ENCODE results near the gene ATP5ME.
"Not testable (repeated sequence)": the region's sequence is repeated elsewhere in the genome, so short reads cannot be mapped to it uniquely, and the experiment has no call there.

The ATP5ME gene

GRCh38 chr4:705278-706082, 31.4 kb upstream of the ATP5ME start, which contains the start of gene PCGF3:
Gene PCGF3, plus strand, starts transcription at chr4:705832. Its CDS starts 27,849 bp downstream, at chr4:733681.
- in situ Hi-C loops (cut with HindIII; ENCODE audit: low sequenced_read_pairs): no loop called here

- in situ Hi-C loops (cut with HindIII; ENCODE audit: low sequenced_read_pairs): no loop called here
Measured at GRCh38 chr4:704971-705277, 30.8 kb upstream of the ATP5ME start.

GRCh38 chr4:704198-704891, 30.3 kb upstream of the ATP5ME start:
- in situ Hi-C loops (cut with HindIII; ENCODE audit: low sequenced_read_pairs): no loop called here

GRCh38 chr4:703336-704197, 29.5 kb upstream of the ATP5ME start:
- in situ Hi-C loops (cut with HindIII; ENCODE audit: low sequenced_read_pairs): no loop called here

GRCh38 chr4:702618-703048, 28.6 kb upstream of the ATP5ME start:
- in situ Hi-C loops (cut with HindIII; ENCODE audit: low sequenced_read_pairs): no loop called here

GRCh38 chr4:700587-701264, 26.6 kb upstream of the ATP5ME start:
- in situ Hi-C loops (cut with HindIII; ENCODE audit: low sequenced_read_pairs): no loop called here

GRCh38 chr4:699816-700580, 25.9 kb upstream of the ATP5ME start:
- in situ Hi-C loops (cut with HindIII; ENCODE audit: low sequenced_read_pairs): no loop called here

GRCh38 chr4:694341-694940, 20.4 kb upstream of the ATP5ME start:
- in situ Hi-C loops (cut with HindIII; ENCODE audit: low sequenced_read_pairs): not testable (repeated sequence)

GRCh38 chr4:692771-693554, 18.9 kb upstream of the ATP5ME start:
- in situ Hi-C loops (cut with HindIII; ENCODE audit: low sequenced_read_pairs): no loop called here

- in situ Hi-C loops (cut with HindIII; ENCODE audit: low sequenced_read_pairs): no loop called here
Measured at GRCh38 chr4:689723-690122, 15.6 kb upstream of the ATP5ME start.

GRCh38 chr4:688854-689681, 15.0 kb upstream of the ATP5ME start, which contains the start of gene SLC49A3:
Gene SLC49A3, minus strand, starts transcription at chr4:689151. Its CDS starts 24 bp downstream, at chr4:689127.
- in situ Hi-C loops (cut with HindIII; ENCODE audit: low sequenced_read_pairs): no loop called here

- in situ Hi-C loops (cut with HindIII; ENCODE audit: low sequenced_read_pairs): no loop called here
Measured at GRCh38 chr4:687971-688853, 14.1 kb upstream of the ATP5ME start.

GRCh38 chr4:687048-687970, 13.2 kb upstream of the ATP5ME start:
- in situ Hi-C loops (cut with HindIII; ENCODE audit: low sequenced_read_pairs): no loop called here

GRCh38 chr4:686413-687040, 12.5 kb upstream of the ATP5ME start:
- in situ Hi-C loops (cut with HindIII; ENCODE audit: low sequenced_read_pairs): no loop called here

- in situ Hi-C loops (cut with HindIII; ENCODE audit: low sequenced_read_pairs): no loop called here
Measured at GRCh38 chr4:685679-686412, 11.8 kb upstream of the ATP5ME start.
